CD4-positive, alpha-beta T cell treated with Interleukin-15 for 1 hour (primary cell): ENCODE results near the gene SOCS7.
A peak's percentile ranks its signal among the peaks of the same experiment; 100 is the strongest.

Experiments used
- DNase-seq: peaks from one replicate; pipeline ENCODE4 v3.0.0-alpha.2; 2020

Gene SOCS7

DNA sequence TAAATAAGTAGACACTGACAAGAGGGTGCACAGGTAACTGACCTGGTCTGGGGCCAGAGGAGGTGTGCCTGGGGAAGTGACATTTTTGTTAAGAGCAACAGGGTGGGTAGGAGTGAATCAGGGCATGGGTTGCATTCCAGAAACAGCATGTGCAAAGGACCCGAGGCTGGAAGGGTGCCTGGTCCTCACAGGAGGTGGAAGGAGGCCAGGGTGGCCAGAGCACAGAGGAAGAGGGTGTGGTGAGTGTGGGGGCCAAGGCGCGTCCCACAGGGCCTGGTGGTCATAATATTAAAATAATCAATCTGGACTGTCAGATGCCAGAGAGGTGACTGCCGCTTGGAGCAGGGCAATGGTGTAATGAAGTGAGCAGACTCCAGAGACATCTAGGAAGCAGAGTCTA is 90.9 kb downstream of the SOCS7 start:
- DNase-seq = no peak

DNA sequence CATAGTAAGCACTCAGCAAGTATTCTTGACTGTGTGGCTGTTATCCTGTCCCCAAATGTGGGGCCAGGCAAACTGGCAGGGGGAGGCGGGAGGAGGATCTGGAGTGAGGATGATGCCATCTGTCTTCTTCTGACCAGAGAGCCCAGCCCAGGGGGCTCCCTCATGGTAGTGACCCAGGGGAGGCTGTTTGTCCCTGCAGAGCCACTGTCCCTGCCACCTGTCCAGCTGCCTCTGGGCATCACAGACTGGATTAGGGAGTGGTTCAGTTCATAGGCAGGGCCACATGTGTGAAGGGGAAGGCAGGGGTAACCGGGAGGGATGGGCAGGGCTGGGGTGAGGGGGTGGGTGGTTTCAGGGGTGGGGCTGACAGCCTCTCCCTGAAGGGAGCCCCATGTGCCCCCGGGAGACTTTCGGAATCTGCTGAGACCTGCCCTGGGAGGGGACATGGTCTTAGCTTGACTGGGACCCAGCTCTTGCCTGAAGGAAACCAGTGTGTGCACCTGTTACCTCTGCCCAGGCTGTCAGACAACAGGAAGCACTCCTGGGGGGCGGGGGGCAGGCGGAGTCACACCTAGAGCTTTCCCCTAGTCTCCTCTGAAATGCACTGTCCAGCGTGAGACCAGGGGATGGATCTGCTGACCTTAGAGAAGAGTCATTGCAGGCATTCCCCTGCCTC is 91.8 kb downstream of the SOCS7 start:
- DNase-seq = no peak

DNA sequence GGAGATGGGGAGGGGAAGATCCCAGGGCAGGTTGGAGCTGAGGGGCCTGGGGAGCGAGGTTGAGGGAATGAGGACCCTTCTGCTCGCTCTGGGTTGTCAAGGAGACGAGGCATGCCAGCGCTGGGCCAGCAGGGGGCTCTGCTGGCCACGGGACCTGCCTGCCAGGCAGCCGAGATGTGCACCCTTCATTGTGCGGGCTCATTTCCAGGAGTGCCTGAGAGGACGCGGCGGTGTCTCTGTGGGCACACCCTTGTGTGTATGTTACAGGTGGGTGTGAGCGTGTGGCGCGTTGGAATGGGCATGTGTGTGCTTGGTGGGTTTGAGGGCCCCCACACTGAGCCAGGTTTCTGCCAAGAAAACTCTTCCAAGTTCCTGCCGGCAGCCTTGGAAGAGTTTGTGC is 92.5 kb downstream of the SOCS7 start:
- DNase-seq = peak; percentile 47

DNA sequence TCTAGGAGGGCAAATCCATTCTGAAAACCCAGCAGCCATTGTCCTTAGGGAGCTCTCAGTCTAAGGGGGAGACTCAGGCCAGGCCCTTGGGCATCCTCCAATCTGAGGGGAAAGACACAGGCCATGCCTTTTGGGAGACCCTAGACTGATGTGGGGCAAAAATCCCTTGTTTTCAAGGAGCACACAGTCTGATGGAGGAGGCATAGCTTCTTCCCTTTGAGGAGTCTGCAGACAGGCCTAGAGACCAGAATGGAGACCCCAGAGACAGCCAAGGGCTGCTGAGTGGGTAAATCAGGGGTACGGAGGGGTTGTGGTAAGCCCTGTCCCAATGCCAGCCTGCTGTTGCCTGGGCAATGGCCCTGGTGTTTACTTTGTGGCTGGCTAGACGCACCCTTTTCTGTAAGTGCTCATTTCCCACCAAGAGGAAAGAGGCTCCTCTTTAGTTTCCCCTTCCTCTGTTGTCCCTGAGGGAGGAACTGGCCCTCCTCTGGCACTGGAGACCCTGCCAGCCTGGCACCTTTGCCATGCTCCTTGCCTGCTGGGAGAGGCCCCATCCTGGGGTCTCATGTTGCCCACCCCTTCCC is 96.0 kb downstream of the SOCS7 start:
- DNase-seq = no peak

DNA sequence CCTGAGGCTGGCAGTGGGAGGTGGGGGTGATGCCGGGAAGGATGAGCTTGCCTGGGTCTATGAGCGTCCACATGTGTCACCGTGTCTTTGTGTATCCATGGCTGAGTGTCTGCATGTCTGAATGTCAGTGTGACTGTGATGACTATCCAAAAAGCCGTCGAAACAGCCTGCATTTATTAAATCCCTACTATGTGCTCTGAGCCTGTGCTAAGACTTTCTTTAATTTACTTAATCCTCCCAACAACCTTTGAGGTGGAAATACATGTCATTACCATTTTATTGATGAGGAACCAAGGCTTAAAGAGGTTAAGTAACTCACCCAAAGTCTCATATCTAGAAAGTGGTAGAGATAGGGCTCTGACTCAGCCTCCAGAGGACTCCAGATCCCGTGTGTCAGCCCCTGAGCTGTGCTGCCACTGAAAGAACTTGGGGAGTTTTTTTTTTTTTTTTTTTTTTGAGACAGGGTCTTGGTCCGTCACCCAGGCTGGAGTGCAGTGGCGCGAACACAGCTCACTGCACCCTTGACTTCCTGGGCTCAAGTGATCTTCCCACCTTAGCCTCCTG is 96.6 kb downstream of the SOCS7 start:
- DNase-seq = no peak

DNA sequence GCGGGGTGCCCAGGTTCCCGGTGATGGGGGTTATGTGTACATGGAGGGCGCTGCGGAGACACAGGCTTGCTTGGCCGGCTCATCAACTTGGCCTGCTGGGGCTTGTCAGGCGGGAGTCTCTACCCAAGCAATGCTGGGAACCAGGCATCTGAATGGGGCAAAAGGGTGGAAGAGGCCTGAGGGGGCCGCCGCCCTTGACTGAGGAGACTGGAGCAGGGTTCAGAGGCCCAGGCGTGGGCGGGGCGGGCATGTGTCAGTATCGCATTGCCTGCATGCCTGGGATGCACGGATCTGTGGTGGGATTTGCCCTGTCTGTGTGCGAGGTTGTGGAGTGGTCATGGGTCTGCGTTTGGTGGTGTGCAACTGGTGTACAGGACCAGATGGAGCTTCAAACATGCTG is 97.7 kb downstream of the SOCS7 start:
- DNase-seq = no peak

DNA sequence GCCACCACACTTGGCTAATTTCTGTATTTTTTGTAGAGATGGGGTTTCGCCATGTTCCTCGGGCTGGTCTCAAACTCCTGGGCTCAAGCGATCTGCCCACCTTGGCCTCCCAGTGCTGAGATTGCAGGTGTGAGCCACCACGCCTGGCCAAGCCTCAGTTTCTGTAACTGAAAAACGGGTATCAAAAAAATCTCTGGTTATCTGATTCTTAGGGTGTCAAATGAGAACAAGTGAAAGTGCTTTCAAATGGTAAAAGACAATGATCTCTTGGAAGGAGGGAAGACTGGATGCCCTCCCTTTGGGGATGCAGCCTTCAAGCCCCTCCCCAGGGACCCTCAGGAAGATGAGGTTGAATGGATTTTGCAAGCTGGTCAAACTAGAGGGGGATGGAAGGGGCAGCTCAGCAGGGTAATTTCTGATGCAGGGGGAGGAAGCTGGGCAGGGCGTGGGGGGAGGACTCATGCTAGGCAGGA is 98.9 kb downstream of the SOCS7 start:
- DNase-seq = no peak

DNA sequence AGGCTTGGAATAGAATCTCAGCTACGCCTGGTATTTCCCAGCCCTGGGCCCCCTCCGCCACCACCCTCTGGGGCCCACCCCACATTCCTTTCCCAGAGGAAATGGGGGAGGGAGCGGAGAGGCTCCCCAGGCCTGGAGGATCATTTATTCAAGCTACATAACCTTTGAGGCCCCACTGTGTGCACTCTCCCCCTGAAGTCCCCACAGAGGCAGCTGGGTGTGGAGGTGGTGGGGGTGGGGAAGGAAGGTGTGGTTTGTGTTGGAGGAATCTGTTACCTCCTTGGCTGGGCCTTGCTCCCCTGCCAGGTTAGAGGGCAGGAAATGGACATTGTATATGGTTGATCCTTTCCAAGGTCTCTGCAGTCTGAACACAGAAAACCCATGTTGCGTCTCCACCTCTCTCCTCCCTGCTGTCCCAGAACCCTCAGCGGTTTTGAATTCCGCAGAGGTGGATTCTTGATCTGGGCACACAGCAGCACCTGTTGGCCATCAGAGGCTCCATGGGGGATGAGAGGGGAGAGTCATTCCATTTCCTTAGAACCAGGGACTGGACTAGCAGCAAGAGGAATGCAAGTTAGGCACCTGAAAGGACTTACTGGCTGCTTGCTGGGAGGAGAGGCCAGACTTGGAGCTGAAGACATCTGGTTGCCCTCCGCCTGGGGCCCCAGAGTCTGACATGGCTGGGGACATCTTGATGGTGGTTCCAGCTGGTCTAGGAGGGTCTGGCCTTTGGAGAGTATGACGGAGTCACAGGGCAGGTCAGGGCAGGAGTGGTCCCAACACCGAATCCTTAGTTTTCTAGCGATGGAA is 99.6 kb downstream of the SOCS7 start:
- no peak for DNase-seq

DNA sequence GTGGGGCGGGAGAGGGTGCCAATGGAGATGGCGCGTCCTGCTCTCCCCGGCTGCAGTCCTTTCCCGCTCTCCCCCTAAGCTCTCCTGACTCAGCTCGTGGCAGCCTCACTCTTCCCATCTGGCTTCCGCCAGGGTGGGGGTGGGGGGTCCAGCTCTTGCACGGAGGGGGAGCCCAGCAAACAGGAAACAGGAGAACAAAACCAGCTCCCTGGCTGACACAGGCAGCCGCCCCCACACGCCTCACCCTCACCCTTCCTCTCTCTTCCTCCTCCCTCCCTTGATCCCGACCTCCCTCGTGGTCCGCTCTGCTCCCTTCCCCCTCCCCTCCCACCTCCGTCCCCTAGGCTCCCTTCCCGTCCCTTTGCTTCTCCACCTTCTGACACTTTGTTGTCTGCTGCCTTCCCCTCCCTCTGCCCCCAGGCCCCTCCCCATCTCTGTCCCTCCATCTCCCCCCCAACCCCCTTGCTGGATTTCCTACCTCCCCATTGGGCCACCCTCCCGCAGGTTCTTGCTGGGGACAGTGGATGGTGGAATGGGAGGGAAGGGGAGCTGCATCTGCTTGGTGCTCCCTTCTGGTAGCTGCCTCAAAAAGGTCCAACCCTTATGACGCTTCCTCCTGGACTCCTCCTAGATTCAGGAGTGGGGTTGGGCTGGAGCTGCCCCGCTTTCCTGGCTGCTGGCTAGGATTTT is 100.3 kb downstream of the SOCS7 start:
- no peak for DNase-seq

DNA sequence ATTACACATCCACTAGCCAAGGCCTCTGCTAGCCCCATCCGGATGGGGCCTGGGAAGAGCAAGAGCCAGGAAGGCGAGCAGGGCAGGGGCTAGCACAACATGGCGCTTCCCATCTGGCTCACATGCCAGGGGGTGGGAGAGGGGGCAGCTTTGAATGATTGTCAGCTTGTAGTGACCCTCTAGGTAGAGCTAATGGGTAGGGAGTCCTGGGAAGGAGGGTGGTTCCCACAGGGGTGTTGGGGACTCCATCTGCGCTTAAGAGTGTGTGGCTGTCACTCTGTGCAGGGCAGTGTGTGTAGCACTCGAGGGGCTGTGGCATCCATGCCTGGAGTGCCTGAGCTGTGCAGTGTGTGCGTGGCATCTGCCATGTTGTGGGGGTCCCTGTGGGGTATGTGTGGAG is 101.1 kb downstream of the SOCS7 start:
- DNase-seq = no peak

DNA sequence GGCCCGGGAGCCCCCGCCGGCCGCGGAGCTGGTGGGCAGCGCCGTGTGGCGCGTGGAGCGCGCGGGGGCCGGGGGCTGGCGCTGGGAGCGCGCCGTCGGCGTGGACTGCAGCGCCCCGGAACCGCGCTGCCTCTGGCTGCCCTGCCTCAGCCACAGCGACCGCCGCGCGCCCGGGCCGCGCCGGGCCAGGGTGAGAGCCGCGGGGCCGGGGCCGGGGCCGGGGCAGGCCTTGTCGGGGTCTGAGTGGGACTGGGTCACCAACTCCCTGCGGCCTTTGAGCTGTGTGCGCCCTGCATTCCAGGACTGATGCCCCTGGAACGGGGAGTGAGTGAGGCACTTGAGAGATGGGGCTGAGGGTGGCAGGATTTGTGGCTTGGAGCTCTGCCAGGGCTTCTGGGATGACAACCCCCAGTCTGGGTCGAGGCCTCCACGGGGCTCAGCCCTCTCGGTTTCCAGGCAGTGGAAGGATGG is 102.3 kb downstream of the SOCS7 start:
- DNase-seq = no peak

DNA sequence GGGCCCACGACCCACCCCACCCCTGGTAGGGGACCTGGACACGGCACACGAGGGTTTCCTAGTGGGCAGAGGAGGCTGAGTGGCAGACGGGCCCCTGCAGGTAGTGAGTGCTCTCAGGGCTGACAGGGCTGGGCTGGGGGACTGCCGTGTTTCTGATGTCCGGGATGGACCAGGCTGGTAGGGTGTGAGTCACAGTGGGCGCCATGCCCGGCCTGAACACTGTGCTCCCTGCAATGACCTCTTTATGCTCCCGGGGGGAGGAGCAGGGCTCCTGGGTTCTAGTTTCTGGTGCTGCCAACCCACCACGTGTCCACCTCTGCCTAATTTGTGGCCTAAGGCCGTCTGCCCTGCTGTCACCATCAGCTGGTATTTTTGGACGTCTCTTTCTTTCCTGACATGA is 102.9 kb downstream of the SOCS7 start:
- DNase-seq = no peak
